Measurements from ENCODE around the gene KCNJ9. TPM values are rescaled to one million over a fixed set of nuclear protein-coding genes. Genes with fewer than 3 reads are reported as not detected.
A peak's percentile ranks its signal among the peaks of the same experiment; 100 is the strongest.

The KCNJ9 gene
- total RNA-seq, 1 donor from 2014 or later: not detected

- FAIRE-seq (no peak), DNase-seq (ENCODE audit: low read depth) (no peak)
- Mint-ChIP-seq H3K4me1 (ENCODE audit: low read depth, unreplicated experiment) (peaks cover 10% of the 10 kb centered on the region), H3K4me3 (ENCODE audit: unreplicated experiment) (peak overlapping the region; percentile 87), H3K9me3 (ENCODE audit: unreplicated experiment) (no peaks in the 10 kb centered on the region), H3K27me3 (ENCODE audit: low read depth, unreplicated experiment) (no peaks in the 10 kb centered on the region), H3K27ac (ENCODE audit: unreplicated experiment) (peak overlapping the region; percentile 75), H3K36me3 (ENCODE audit: low read depth, unreplicated experiment) (no peaks in the 10 kb centered on the region)
- H3K27ac ChIP-seq (ENCODE audit: low read depth, low read length): no peak overlapping the region
- no peaks in the 10 kb centered on the region for H3K9me3 ChIP-seq (ENCODE audit: insufficient read depth, low read depth, low read length)
- H3K79me2 ChIP-seq (ENCODE audit: insufficient read depth, low read length): no peaks in the 10 kb centered on the region
- no peak overlapping the region for H3K4me2 ChIP-seq (ENCODE audit: low read length)
- no peak overlapping the region for H2AFZ ChIP-seq (ENCODE audit: low read depth, low read length)
- H4K20me1 ChIP-seq (ENCODE audit: insufficient read depth, low read length): peaks cover 6% of the 10 kb centered on the region
- peaks cover 15% of the 10 kb centered on the region for H3K4me1 ChIP-seq (ENCODE audit: insufficient read depth, low read length)
- no peaks in the 10 kb centered on the region for H3K27me3 ChIP-seq (ENCODE audit: insufficient read depth, low read length)
- no peaks in the 10 kb centered on the region for H3K36me3 ChIP-seq (ENCODE audit: insufficient read depth, low read length)
- no peak overlapping the region for H3K9ac ChIP-seq (ENCODE audit: low read length)
- TF ChIP-seq, protein P1, sequence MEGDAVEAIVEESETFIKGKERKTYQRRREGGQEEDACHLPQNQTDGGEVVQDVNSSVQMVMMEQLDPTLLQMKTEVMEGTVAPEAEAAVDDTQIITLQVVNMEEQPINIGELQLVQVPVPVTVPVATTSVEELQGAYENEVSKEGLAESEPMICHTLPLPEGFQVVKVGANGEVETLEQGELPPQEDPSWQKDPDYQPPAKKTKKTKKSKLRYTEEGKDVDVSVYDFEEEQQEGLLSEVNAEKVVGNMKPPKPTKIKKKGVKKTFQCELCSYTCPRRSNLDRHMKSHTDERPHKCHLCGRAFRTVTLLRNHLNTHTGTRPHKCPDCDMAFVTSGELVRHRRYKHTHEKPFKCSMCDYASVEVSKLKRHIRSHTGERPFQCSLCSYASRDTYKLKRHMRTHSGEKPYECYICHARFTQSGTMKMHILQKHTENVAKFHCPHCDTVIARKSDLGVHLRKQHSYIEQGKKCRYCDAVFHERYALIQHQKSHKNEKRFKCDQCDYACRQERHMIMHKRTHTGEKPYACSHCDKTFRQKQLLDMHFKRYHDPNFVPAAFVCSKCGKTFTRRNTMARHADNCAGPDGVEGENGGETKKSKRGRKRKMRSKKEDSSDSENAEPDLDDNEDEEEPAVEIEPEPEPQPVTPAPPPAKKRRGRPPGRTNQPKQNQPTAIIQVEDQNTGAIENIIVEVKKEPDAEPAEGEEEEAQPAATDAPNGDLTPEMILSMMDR (IDR thresholded peaks at IDR 0.05; ENCODE audit: insufficient read depth, low read depth, low read length): no peak
- no peak for TF ChIP-seq EZH2 (IDR thresholded peaks at IDR 0.05; ENCODE audit: insufficient read depth, low read length)
- H3K4me3 ChIP-seq (ENCODE audit: insufficient read depth, low read depth, low read length): no peak overlapping the region
These were observed 15.2 kb downstream of the KCNJ9 start for GRCh38 chr1:160096274-160097116.

- Histone ChIP-seq H3K79me2 (ENCODE audit: insufficient read depth, low read length) (no peaks in the 10 kb centered on the region), H4K20me1 (ENCODE audit: insufficient read depth, low read length) (peaks cover 6% of the 10 kb centered on the region), H3K4me2 (ENCODE audit: low read length) (peak overlapping the region; percentile 89), H3K9me3 (ENCODE audit: insufficient read depth, low read depth, low read length) (no peaks in the 10 kb centered on the region), H3K4me1 (ENCODE audit: insufficient read depth, low read length) (peaks cover 15% of the 10 kb centered on the region), H3K4me3 (ENCODE audit: insufficient read depth, low read depth, low read length) (peak overlapping the region; percentile 59), H3K36me3 (ENCODE audit: insufficient read depth, low read length) (no peaks in the 10 kb centered on the region), H3K9ac (ENCODE audit: low read length) (no peak overlapping the region), H3K27ac (ENCODE audit: low read depth, low read length) (no peak overlapping the region), H3K27me3 (ENCODE audit: insufficient read depth, low read length) (no peaks in the 10 kb centered on the region), H2AFZ (ENCODE audit: low read depth, low read length) (peak overlapping the region; percentile 76)
- TF ChIP-seq, protein P1 (IDR thresholded peaks at IDR 0.05; ENCODE audit: insufficient read depth, low read depth, low read length): no peak
- no peak for TF ChIP-seq EZH2 (IDR thresholded peaks at IDR 0.05; ENCODE audit: insufficient read depth, low read length)
- FAIRE-seq: no peak
- H3K36me3 Mint-ChIP-seq (ENCODE audit: low read depth, unreplicated experiment): no peaks in the 10 kb centered on the region
- H3K27ac Mint-ChIP-seq (ENCODE audit: unreplicated experiment): peak overlapping the region; percentile 84
- H3K9me3 Mint-ChIP-seq (ENCODE audit: unreplicated experiment): no peaks in the 10 kb centered on the region
- peaks cover 15% of the 10 kb centered on the region for H3K4me1 Mint-ChIP-seq (ENCODE audit: low read depth, unreplicated experiment)
- no peaks in the 10 kb centered on the region for H3K27me3 Mint-ChIP-seq (ENCODE audit: low read depth, unreplicated experiment)
- DNase-seq (ENCODE audit: low read depth): no peak
- peak overlapping the region; percentile 87 for H3K4me3 Mint-ChIP-seq (ENCODE audit: unreplicated experiment)
These were observed 16.0 kb downstream of the KCNJ9 start for GRCh38 chr1:160097151-160097910.

Data from astrocyte (in vitro differentiated cells and primary cell).